HepG2 (cell line): ENCODE measurements around the gene ZNF292.

ENCODE experiments used
- ZNF256 ChIP-seq: sonication (generic); formaldehyde crosslinking; conservative IDR thresholded peaks from 2 replicates; pipeline ENCODE4 v1.4.0; 2020; ENCODE audit warnings: missing genetic modification reagents
- ZNF782 ChIP-seq: sonication (generic); formaldehyde crosslinking; IDR thresholded peaks from 2 replicates; pipeline ENCODE4 v1.4.0; 2020; ENCODE audit warnings: missing genetic modification reagents, mild to moderate bottlenecking, borderline replicate concordance

- TF ChIP-seq ZNF782 (CRISPR knock-in tag): no peak
- no peak for TF ChIP-seq ZNF256 (CRISPR knock-in tag)
Observed at GRCh38 chr6:87250019-87250418, 94.7 kb downstream of the ZNF292 start.
